HT-29 (cell line): Measurements from ENCODE around the gene EBF4. TPM values are rescaled to one million over a fixed set of nuclear protein-coding genes. Genes with fewer than 3 reads are reported as not detected.

Experiments used
- DNase-seq: peaks from one replicate; pipeline ENCODE4 v3.0.0-alpha.2; 2015; ENCODE audit warnings: low spot score
- total RNA-seq: library from RNA; depleted of rRNA; stranded (reverse); fragments of >200 nt; shearing (Covaris generic); gene quantifications from 2 replicates; pipeline ENCODE4 v1.2.3, GENCODE V29; 2014

The EBF4 gene
- total RNA-seq, 1 experiment from 2014 or later: 0.23 TPM

DNA sequence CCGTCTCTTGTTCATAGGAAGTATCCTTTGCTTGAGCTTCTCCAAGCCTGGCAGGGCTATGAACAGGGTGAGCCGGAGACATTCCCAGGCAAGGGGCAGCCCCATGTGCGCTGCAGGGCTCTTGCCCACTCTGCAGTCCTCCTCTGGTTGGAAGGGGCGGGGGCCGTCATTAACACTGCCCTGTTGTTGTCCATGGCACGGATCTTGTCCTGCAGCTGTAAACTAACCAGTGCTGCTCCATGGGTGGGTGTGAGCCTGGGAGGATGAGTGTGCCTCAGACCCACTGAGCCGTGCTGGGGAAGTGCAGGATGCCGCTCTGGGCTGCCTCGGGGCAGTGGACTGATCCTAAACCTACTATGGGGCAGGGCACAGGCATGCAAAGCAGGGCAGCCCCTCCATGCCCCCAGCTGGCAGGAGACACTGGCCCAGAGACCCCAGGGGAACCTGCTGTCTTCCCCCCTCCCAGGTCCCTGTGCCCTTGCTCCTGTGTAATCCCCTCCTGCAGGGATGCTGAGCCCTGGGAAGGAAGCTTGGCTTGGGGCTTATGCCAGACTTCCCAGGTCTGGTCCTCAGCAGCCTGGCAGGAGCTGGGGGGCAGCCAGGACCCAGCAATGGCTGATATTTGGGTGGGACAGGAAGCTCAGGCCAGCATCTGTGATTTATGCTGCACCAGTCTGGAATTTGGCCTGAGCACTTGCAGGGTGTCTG is 8.5 kb downstream of the EBF4 start:
- no peak for DNase-seq

DNA sequence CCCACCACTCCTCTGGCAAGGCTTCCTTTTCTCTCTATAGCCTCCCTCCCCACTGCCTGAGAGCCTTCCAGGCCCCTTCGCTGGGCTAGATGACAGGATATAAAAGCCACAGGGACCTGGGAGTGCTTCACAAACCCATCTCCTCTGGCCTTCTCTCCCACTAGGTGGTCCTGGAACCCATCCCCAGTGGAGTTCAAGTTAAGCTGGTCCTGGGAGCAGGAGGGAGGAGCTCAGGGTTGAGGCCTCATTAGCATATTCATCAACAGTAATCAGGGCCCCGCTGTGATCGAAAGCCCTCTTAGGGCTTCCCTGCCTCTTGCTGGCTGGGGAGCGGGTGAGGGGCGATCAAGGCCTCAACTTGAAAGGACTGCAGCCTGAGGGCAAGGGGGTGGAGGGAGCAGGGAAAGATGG is 9.1 kb downstream of the EBF4 start:
- no peak for DNase-seq

DNA sequence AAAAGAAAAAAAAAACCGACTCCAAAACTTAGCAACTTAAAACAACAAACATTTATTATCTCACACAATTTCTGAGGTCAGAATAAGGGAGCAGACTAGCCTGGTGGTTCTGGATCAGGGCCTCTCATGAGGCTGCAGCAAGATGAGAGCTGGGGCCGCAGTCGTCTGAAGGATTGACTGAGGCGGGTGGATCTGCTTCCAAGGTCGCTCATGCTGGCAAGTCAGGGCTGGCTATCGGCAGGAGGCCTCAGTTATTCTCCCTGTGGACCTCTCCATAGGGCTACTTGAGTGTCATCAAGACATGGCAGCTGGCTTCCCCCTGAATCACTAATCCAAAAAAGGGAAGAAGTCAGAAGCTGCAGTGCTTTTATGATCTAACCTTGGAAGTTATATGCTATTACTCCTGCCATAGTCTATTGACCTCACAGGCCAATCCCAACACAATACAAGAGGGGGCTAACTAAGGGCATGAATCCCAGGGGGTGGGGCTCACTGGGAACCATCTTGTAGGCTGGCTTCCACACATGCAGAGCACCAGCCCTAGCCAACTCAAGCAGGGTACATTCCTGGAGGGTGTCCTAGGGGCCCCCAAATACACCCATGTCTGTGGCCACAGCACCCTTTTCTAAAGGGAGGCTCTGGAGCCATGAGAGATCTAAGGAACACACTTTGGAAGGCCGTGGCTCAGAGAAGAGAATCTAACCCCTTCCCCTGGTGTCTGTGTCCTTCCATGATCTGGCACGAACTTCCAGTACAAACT is 11.3 kb downstream of the EBF4 start:
- no peak for DNase-seq

DNA sequence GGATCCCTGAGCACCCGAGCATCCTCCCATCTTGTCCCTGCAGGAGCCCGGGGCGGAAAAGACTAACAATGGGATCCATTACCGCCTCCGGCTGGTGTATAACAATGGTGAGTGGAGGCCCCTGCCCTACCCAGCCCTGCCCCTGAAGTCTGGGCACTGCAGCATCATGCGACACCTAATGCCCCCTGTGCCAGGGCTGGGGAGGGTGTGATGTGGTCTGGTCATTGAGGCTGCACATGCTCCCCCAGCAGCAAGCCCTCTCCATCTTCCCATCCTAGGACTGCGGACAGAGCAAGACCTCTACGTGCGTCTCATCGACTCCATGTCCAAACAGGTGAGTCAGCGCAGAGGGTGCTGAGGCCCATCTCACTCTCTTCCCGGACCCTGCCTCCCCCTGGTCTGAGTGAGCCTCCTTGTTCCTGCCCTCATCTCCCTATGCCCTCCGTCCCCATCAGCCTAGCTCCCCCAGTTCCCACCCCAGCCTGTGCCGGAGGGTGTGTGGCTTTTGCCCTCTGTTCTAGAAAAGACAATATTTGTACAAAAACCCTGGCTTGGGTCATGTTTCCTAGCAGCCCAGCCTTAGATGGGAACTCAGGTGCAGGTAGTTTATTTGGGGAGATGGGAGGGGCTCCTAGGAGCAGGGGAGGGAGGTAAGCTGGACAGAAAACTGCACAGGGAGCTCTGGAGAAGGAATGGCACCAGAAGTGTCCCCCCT is 13.5 kb downstream of the EBF4 start:
- no peak for DNase-seq

DNA sequence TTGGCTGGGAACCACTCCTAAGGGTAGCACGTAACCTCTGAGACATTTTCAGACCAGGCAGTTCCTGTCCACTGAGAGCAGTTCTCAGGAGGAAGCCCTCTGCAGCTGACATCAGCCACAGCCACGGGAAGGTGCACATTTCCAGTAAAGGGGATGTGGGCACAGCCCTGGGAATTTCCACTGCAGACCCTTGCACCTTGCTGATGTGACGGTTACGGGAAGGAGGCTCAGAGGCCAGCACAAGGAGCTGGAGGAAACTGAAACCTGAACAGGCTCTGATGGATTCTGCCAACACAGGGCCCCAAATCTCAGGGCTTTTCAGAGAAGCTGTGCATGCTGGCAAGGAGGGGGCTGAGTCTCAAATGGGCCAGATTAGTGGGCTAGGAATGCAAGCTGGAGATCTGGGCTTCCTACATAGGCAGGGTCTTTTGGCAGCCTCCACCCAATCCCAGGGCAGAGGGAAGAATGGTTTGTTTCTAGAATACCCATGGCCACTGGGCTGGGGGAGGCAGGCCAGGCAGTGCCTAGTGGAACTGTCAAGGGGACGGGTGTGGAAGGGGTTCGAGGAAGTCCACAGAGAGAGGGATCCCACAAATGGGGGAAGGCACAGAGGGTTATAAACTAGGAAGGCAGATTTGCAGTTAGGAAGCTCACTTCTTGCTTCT is 14.2 kb downstream of the EBF4 start:
- DNase-seq: no peak

DNA sequence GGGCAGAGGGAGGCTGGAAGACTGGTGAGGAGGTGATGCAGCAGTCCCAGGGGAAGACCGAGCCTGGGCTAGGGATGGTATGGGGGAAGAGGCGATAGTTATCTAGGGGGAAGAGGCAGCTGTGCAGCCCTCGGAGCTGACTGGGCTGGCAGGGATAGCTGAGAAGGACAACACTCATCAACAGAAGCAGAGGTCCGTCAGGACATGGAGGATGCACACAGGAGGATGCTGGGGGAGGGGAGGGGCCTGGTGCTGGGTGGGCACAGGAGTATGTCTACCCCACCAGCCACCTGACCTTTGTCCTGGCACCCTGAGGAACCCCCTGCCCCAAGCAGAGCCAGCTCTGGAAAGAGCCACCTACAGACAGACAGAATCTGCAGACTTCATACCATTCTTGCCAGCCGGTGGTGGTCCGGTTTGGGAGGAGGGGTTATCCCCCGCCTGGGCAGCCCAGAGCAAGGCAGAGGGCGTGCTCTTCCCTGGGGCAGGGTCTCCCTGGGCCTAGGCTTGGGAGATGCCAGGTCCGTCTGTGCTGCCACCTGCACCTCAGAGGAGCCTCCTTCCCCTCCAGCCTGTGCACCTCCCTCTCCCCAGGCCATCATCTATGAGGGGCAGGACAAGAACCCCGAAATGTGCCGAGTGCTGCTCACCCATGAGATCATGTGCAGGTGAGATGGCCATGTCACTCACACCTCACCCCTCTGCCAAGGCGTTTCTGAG is 14.9 kb downstream of the EBF4 start:
- no peak for DNase-seq

DNA sequence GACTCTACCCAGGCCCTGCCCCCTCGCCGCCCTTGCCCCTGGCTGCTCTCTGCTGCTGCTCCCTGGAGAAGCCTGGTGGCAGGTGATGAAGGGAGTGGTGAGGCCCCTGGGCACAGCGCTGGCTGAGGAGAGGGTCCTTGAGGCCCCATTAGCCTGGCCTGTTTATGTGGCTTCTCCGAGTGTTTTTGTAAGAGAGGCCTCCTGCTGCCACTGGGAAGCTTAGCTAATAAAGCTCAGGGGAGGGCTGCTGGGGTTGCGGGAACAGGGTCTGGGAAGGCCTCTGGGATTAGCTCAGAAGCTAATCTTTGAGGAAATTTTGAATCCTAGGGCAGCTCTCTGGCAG is 15.5 kb downstream of the EBF4 start:
- no peak for DNase-seq

DNA sequence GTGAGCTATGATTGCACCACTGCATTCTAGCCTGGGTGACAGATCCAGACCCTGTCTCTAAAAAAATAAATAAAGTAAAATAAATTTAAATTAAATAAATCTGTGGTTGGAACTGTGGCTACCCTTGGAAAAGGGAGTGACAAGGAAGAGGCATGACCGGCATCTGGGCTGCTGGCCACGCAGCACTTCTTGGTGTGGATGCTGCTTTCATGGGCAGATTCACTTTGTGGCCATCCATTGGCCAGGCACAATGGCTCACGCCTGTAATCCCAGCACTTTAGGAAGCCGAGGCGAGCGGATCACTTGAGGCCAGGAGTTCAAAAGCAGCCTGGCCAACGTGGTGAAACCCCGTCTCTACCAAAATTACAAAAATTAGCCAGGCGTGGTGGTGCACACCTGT is 16.1 kb downstream of the EBF4 start:
- no peak for DNase-seq

DNA sequence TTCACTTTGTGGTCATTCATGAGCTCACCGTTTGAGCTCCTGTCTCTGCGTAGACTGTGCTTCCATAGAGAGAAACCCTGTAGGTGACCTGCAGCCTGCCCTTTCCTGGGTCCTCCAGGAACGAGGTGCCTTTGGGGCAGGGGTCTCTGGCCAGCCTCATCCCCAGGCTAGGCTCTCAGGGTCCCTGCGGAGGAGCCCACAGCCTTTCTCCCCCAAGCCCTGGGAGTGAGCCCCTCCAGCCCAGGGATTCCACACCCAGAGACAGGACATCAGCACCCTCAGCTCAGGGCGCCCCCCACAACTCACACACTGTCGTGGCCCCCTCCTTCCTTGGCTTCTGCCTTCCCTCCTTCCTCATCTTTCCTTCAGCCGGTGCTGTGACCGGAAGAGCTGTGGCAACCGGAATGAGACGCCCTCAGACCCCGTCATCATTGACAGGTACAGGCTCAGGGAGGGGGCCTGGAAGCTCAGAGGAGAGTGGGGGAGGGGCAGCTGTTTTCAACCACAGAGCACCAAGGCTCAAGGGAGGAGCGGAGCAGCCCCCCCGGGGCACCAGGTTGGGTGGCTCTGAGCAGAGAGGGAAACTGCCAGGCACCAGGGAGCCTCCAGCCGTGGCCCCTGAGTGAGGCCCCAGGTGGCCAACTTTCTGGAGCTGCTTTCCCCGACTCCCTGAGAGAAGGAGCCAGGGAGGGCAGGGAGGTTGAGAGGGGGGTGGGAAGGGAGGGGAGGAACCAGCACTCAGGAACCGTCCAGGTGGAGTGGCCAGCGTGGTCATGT is 16.8 kb downstream of the EBF4 start:
- no peak for DNase-seq

DNA sequence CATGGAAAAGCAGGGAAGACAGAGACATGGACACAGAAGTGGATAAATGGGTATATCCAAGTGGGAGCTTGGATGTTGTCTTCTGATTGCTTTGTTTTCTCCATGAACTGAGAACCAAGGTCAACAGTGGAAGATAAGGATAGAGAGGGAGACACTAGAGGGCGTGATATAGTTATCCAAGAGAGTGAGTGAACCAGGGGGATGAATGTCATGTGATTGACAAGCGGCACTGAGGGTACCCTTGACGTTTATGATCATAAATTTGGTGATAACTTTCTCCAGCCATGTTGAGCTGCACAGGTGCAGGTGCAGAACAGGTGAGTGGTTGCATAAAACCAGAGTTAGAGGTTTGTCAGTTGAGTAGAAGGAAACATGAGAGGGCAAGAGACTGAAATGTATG is 20.7 kb downstream of the EBF4 start:
- DNase-seq: peak; percentile 9

DNA sequence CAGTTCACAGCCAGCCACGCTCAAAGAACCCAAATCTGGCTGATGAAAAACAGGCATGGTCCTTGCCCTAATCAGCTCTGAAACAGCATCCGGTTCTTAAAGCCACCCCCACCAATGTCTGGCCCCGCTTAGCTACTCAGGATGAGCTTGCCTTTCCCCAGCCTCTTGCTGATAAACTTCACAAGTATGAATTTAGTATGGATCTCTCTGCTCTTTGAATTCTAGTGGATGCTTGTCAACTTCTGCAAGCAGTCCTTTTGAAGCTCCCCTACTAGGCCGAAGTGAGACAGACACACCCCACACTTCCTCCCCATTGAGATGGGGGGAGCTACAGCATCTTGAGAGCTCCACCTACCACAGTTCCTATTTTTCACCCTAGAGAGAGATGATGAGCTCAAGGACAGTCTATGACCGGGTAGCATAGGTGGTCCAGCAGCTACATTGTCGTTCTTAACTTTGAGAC is 36.7 kb downstream of the EBF4 start:
- no peak for DNase-seq

DNA sequence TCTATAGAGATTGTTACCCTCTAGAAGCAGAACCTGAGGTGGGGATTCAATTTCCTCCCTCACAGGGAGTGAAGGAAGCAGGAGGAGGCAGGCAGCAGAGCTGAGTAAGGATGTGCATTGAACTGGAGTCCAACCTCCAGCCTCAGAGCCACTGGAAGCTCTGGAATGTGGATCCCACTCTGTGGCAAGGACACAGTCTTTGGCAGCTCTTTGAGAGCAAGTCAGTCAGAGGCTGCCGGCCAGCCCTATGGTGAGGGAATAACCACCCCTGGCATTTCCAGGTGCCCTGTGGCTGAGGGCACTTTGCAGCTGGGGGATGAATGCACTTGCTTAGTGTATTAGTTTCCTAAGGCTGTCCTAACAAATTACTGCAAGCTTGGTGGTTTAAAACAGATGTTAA is 37.2 kb downstream of the EBF4 start:
- DNase-seq: no peak

DNA sequence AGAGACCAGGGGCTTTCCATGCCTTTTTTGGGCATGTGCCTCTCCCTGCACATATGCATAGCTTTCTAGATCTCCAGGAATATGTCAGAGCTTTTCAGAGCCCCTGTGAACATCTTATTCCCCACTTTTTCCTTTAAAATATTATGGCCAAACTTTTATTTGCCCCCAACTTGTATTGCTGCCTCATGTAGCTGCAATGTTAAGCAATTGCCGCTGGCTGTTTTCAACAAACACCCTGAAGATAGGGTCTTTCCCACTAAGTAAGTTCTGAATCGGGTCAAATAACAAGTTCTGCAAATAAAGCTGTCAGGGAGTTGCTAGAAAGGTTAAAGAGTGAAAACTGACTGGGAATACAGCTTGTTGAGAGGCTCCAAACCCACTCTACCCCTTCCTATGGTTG is 42.3 kb downstream of the EBF4 start:
- DNase-seq: no peak

DNA sequence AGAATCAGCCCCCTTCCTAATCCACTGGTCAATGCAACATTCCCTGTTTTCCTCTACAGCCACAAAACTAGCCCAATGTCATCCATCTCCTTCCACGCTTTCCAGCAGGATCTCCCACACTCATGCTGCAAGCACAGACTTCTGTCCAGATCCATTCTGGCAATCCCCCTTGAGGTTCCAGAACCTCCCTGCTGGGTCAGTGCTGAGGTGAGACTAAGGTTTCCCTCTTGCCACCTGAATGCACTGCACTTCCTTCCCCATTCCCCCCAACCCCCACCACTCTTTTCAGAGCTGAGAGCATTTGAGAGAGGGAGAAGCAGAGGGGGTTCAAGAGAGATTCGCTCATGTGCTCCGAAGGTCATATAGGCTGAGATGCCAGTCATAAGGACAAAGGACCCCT is 43.9 kb downstream of the EBF4 start:
- DNase-seq: no peak

DNA sequence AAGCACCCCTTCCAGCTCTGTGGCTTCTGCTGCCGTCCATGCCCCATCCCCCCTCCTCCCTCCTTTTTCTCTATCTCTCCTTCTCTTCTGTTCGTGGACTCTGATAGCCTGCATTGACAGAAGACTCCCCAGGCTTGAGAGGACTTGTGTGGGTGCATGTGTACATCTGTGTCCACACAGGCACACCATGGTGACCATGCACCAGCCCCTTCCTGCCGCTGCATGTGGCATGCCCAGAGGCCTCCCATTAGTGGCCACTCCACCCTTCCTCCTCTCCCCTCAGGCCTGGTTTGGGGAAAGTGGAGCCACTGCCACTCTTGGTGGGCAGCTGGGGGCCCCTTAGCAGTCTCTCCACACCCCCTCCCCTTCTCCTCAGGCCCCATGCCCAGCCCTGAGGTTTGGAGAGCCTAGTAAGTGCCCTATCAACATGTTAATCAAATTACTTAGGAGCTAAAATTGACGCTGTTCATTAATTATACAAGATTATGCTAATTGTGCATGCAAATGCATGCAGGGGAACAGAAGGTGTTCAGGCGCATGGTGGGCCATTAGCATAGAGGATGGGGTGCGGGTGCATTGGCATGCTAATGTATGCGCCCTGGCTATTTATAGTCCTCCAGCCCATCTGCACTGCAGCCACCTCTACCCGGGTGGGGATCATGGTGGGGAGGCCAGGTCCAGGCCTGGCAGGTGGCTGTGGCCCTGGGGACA is 45.9 kb downstream of the EBF4 start:
- no peak for DNase-seq

DNA sequence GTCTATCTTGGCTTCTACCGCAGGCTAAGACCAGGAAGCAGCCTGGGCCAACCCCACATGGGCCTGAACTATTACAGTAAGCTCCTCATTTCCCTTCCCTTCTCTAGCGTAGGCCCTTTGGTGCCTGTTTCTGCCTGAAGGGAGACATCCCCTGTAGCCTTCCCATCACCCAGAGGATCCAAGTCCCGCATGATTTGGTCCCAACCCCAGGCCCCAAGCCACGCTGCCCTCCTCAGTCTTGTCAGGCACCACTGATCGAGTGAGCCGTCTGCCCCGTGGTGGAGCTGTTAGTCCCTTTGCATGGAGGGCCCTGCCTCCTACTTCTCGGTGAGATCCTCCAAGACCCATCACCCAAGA is 46.4 kb downstream of the EBF4 start:
- no peak for DNase-seq

DNA sequence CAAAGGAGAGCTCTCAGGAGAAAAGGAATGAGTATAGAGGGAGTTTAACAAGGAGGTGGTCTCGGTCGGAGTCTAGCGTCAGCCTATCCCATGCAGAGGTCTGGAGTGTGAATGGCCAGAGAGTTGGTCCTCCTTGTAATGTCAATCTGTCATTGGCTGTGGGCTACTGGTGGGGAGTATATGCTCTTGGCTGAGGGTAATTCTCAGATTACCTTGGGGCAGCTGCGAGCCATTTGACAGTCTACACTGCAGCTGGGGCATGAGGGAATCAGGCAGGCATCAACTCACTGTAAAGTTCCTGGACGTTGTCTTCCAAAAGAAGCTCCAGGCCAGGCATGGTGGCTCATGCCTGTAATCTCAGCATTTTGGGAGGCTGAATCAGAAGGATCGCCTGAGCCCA is 48.1 kb downstream of the EBF4 start:
- DNase-seq: no peak

DNA sequence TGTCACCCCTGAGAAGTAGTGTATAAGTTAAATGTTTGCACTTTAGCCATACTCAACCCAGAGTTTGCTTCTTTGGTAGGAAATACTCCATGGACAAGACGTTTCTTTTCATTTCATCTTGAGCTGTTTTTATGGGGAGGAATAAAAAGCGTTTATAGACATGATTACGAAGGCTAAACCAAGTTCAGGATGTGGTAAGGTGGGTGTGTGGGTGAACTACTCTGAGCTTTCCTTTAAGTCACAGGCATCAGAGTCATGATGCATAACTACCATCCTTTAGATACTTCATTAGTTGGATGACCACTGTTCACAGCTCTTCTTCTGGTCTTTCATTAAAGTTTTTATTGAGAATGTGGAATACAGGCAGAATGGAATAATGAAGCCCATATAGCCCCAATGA is 48.9 kb downstream of the EBF4 start:
- DNase-seq: no peak

DNA sequence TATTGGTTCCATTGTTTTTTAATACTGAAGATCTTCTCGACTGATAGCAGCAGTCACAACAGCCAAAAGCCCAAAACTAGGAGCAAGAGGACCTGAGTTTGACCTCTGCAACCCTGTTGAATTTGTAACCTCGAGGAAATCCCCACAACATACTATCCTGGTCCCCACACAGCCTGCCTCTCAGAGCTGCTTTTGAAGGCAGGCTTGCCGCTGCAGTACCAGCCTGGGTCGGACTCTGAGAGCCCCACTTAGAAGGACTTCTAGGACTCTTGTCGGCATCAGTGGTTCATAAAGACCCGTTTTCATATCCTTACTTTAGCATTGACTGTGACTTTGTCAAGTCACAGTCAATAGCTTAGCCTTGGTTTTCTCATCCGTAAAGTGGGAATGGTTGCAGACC is 49.3 kb downstream of the EBF4 start:
- DNase-seq: no peak

DNA sequence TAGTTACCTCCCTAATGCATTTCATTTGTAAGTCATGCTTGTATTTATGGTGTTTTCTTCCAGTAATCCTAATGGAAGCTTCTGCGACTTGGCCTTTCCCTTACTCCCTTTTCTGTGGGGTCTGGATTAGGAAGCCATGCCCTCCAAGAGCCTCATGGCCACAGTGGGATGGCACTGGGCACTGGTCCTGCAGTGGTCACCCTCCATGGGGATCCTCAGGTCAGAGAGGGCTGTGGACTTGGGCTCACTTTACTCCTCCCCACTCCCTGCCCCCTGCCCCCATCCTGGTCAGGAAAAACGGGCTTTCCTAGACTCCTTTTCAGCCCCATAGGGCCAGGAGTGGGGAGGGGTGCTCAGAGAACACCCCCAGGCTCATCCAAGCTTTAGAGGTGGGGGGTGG is 49.9 kb downstream of the EBF4 start:
- no peak for DNase-seq
